Smooth muscle cell of the brain vasculature (primary cell): ENCODE data around the gene ZG16.
A peak's percentile ranks its signal among the peaks of the same experiment; 100 is the strongest.
"Not testable (repeated sequence)": the region's sequence is repeated elsewhere in the genome, so short reads cannot be mapped to it uniquely, and the experiment has no call there.

Experiments used
- DNase-seq: peaks from one replicate; pipeline ENCODE4 v3.0.0-alpha.2; 2012; ENCODE audit warnings: low read depth, low spot score

ZG16 gene

DNA sequence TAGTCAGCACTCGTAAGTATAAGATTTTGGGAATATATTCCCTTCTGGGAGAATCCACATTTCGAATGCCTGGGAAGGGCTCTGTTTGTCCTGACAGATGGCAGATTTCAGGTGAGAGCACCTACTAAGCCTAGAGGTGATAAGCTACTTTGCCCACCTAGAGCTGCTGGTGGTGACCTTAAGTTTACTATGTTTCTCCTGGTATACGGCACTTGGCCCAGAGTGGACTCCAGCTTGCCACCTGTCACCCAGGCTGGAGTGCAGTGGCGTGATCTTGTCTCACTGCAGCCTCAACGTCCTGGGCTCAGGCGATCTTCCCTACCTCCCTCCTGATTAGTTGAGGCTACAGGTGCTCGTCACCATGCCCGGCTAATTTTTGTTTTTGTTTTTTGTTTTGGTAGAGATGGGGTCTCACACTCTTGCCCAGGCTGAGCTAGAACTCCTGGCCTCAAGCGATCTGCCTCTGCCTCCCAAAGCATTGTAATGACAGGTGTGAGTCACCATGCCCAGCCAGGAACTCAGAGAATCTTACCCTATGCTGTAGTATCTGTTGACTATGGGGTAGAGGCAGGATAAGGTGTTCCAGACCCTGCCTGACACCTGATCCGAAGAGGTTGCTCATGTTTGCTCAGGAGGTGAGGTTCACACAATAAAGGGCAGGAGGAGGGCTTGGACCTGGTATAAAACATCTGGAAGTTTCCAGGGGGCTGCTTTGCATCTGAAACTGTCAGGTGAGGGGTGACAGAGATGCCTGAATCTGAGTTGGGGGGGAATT, at the start of gene ZG16:
TSS of gene ZG16 (plus strand) at position 681 of the 775 bp plus-strand sequence. CDS start 1,011 bp downstream, outside the sequence.
- DNase-seq = no peak

GRCh38 chr16:29729116-29729521, 48.9 kb upstream of the ZG16 start:
- DNase-seq = peak; percentile 7

DNA sequence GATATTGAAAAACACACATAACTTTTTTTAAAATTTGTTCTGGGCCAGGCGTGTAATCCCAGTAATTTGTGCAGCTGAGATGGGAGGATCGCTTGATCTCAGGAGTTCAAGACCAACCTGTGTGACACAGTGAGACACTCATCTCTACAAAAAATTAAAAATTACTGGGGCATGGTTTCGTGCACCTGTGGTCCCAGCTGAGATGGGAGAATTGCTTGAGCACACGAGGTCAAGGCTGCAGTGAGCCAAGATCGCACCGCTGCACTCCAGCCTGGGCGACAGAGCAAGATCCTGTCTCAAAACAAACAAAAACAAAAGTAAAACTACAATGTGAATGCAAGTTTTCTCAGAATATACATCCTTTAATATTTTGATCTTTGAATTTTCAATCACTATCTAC, 47.4 kb upstream of the ZG16 start:
- DNase-seq = no peak

- not testable (repeated sequence) for DNase-seq
Measured at GRCh38 chr16:29731768-29732601, 46.1 kb upstream of the ZG16 start.

DNA sequence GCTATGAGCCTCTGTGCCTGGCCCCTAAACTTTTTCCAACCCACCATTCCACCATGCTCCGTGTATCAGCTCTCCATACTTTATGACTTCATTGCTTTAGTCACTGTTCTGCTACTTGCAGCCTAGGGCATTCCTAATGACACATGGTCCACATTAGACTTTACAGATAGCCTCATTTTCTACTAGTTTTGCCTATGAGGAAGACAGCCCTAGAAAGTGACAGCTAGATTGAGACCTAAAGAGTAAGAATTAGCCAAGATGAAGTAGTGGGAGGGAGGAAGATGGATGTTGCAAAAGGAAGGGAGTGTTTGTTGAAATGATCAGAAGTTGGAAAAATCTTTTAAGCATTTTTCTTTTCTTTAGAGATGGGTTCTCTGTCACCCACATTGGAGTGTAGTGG, 43.3 kb upstream of the ZG16 start:
- no peak for DNase-seq

DNA sequence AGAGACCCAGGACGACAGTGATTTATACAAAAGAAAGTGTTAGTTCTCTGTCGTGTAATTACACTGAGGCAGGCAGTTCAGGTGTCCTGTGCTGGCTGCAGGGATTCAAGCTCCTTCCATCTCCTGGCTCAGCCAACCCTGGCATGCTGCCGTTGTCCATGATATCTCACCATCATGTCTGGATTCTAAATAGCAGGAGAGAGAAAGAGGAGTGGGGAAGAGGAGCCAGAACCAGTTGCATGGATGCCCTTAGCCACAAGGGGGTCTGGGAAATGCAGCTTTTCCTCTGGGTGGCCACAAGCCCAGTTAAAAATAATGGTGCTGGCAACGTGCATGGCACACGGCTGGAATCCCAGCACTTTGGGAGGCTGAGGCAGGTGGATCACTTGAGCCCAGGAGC, 41.9 kb upstream of the ZG16 start:
- no peak for DNase-seq

GRCh38 chr16:29736764-29737163, 41.3 kb upstream of the ZG16 start:
- no peak for DNase-seq

GRCh38 chr16:29737713-29738112, 40.3 kb upstream of the ZG16 start:
- no peak for DNase-seq

- DNase-seq = no peak
Measured at GRCh38 chr16:29738514-29738913, 39.5 kb upstream of the ZG16 start.

- DNase-seq = not testable (repeated sequence)
Measured at GRCh38 chr16:29739927-29740629, 38.0 kb upstream of the ZG16 start.

DNA sequence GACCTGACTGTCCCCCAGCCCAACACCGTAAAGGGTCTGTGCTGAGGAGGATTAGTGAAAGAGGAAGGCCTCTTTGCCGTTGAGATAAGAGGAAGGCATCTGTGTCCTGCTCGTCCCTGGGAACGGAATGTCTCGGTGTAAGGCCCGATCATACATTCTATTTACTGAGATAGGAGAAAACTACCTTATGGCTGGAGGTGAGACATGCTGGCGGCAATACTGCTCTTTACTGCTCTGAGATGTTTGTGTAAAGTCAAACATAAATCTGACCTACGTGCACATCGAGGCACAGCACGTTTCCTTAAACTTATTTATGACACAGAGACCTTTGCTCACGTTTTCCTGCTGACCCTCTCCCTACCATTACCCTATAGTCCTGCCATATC, 37.4 kb upstream of the ZG16 start:
- DNase-seq = not testable (repeated sequence)

- no peak for DNase-seq
Measured at GRCh38 chr16:29742683-29743275, 35.3 kb upstream of the ZG16 start.

DNA sequence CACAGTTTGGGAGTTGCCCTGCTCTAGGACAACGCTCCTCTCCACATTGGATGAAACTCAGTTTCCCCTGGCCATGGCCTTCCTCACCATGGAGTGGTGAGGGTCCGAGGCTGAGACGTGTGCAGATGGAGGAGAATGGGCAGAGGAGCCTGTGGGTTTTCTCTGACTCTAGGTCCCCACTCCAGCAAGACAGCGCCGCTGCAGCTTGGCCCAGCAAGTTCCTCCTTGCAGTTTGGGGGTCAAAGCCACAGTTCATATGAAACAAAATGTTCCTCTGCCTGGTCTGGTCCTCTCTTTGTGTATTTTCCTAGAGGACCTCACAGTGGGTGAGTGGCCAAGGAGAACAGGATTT, 34.6 kb upstream of the ZG16 start:
- DNase-seq = no peak

DNA sequence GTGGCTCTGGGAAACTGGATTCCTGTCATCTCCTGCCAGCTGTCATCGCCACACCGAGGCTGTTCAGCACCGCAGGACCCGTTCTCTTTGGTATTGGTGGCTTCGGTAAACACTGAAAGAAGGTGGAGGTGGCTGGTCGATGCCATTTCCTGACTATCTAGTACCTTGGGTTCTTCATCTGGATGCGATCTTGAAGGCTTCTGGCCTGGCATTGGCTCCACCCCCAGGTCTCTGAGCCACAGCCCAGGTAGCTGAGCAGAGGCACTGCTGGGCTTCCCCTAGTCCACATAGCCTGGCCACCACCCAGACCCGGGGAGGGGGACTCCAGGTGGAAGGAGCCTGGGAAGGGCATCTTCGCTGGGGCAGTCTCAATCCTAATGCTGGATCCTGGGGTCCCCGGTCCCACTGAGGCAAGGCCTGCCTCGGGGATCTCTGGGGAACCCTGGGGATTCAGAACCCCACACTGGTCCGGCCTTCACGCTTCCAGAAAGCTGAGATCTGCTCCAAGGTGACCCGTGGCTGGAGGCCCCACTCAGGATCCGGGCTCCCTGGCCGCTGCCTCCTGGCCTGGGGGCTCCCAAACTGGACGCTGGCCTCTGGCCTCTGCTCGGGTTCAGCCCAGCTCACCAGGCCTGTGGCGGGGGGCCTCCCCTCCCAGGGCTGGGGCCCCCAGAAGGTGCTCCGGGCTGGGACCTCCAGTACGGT, 34.1 kb upstream of the ZG16 start:
- DNase-seq = no peak

DNA sequence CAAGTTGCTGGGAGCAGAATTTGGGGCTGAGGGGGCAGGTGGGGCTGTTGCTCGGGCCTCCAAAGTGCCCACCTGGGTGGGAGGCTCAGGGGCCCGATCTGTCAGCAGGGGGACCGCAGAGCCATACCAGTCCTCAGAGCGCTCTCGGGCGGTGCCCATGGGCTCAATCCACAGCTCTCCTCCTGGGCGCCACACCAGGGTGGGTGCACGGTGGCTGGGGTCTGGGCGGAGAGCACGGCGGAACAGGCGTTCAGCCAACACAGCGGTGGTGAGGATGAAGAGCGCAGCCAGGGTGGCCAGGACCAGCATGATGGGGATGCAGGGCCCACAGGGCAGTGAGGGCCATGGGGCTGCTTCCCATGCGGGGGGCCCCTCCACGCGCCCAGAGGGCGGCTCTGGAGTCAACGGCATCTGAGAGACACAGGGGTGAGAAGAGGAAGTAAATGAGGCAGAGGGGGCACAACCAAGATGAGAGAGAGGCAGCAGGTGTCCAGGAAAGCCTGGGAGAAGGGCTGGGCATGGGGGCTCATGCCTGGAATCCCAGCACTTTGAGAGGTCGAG, 33.4 kb upstream of the ZG16 start:
- no peak for DNase-seq

DNA sequence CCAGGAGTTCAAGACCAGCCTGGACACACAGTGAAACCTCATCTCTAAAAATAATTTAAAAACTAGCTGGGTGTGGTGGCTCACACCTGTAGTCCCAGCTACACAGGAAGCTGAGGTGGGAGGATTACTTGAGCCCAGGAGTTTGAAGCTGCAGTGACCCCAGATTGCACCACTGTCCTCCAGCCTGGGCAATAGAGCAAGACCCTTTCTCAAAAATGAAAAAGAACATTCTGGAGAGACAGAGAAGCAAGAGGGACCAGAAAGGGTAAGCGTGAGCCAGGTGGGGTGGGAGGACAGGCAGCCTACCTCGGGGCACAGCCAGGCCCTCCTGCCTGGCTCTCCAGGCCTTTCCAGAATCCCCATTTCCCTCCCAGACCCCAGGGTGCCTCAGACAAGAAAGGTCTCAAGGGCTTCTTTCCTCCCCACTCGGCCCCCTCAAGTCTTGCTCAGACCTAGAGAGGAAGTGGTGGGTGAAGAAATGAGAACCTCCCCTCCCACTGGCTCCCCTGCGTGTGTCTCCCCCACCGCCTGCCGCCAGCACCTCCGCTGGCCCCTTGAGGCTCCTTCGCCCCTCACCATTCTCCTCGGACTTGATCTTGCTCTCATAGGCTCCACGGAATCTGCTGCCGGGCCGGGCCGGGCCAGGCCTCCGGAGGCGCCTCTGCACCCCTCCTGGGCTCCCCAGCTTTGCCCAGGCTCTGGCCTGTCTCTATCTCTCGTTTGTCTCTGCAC, 32.8 kb upstream of the ZG16 start:
- DNase-seq = no peak

GRCh38 chr16:29745853-29746345, 32.2 kb upstream of the ZG16 start, which contains the start of gene C16orf54:
C16orf54 (minus strand) TSS chr16:29745990; CDS start chr16:29744951, 1,039 bp downstream.
- DNase-seq = no peak

- DNase-seq = not testable (repeated sequence)
Measured at GRCh38 chr16:29746518-29746917, 31.5 kb upstream of the ZG16 start.

DNA sequence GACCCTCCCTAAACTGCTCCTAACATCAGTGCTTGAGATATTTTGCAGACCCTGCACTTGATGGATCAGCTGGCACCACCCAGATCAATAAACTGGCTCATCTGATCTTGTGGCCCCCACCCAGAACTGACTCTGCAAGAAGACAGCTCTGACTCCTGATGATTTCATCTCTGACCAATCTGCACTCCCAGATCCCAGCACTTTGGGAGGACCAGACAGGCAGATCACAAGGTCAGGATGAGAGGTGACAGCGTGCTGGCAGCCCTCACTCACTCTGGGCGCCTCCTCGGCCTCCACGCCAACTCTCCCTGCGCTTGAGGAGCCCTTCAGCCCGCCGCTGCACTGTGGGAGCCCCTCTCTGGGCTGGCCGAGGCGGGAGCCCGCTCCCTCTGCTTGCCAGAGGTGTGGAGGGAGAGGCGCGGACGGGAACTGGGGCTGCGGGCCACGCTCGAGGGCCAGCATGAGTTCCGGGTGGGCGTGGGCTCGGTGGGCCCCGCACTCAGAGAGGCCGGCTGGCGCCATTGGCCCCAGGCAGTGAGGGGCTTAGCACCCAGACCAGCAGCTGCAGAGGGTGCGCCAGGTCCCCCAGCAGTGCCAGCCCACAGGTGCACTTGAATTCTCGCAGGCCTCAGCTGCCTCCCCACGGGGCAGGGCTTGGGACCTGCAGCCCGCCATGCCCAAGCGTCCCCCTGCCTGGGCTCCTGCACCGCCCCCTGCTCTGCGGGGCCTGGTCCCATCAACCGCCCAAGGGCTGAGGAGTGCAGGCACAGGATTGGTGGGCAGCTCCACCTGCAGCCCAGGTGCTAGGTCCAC, 29.9 kb upstream of the ZG16 start:
- no peak for DNase-seq
